Subcutaneous adipose tissue (tissue), 4 donors: Measurements from ENCODE around the gene EVA1C. TPM values are rescaled to one million over a fixed set of nuclear protein-coding genes. Genes with fewer than 3 reads are reported as not detected.

ENCODE experiments used
- CTCF ChIP-seq: fragments of 450-650 bp; IDR thresholded peaks from one replicate; pipeline ENCODE4 v1.5.1; 2016; ENCODE audit warnings: low read depth, mild to moderate bottlenecking, control low read depth, antibody characterized with exemption, moderate library complexity
- total RNA-seq, 4 donors: library from RNA; depleted of rRNA; stranded (reverse); fragments of >200 nt; gene quantifications; one replicate each; pipeline ENCODE4 v1.1.0, GENCODE V29; 2016

The EVA1C gene
- total RNA-seq, 4 donors from 2014 or later: 20.1 to 56.1 (median 32.9) TPM

GRCh38 chr21:32474179-32475059 is 61.9 kb downstream of the EVA1C start:
- no peak for TF ChIP-seq CTCF

- no peak for TF ChIP-seq CTCF
These were observed 62.8 kb downstream of the EVA1C start for GRCh38 chr21:32475162-32475812.

GRCh38 chr21:32476661-32477423 is 64.3 kb downstream of the EVA1C start:
- TF ChIP-seq CTCF: no peak

GRCh38 chr21:32477424-32477745 is 64.9 kb downstream of the EVA1C start:
- TF ChIP-seq CTCF: no peak

- TF ChIP-seq CTCF: no peak
These were observed 69.4 kb downstream of the EVA1C start for GRCh38 chr21:32481875-32482408.

- no peak for TF ChIP-seq CTCF
These were observed 70.2 kb downstream of the EVA1C start for GRCh38 chr21:32482565-32483292.

- no peak for TF ChIP-seq CTCF
These were observed 70.7 kb downstream of the EVA1C start for GRCh38 chr21:32483293-32483595.
